ENCODE results near the gene ARID1B. TPM values are rescaled to one million over a fixed set of nuclear protein-coding genes. Genes with fewer than 3 reads are reported as not detected.
A peak's percentile ranks its signal among the peaks of the same experiment; 100 is the strongest.

ARID1B gene
- total and polyA plus RNA-seq, 2 of the 13 experiments (the other 11 are each of a cell fraction or from before 2014, with no cell fraction given): 20.1 to 32.6 TPM

DNA sequence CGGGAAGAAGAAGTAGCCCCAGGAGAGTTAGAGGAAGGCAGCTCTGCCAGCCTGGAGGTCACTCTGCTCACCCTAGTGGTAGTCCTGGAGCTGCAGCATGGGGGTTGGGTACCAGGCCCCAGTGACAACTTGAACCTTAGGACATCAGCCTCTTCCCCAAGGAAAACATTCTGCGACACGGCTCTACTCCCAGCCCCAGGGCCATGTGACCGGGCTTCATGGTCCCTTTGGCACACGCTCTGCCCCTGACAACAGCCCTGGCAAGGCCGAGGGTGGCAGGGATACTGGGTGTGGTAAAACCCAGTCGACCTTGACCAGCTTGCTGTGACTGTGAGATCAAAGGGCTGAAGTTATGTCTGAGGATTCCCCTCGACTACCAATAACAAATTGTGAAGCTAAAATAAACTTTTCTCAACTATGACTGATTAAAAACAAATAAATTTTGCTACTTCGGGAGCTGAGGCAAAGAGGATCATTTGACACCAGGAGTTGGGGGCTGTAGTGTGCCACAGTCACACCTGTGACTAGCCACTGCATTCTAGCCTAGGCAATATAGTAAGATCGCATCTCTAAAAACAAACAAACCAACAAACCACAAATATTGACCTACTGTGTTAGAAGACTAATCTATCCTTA, 24.4 kb upstream of the ARID1B start (continued):
- TF ChIP-seq, protein P1, sequence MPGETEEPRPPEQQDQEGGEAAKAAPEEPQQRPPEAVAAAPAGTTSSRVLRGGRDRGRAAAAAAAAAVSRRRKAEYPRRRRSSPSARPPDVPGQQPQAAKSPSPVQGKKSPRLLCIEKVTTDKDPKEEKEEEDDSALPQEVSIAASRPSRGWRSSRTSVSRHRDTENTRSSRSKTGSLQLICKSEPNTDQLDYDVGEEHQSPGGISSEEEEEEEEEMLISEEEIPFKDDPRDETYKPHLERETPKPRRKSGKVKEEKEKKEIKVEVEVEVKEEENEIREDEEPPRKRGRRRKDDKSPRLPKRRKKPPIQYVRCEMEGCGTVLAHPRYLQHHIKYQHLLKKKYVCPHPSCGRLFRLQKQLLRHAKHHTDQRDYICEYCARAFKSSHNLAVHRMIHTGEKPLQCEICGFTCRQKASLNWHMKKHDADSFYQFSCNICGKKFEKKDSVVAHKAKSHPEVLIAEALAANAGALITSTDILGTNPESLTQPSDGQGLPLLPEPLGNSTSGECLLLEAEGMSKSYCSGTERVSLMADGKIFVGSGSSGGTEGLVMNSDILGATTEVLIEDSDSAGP (CRISPR knock-in tag; IDR thresholded peaks at IDR 0.05; ENCODE audit: borderline replicate concordance): 0 out of 2 replicates have a peak, but pooled peaks have one; percentile 31
- TF ChIP-seq HDAC6 (IDR thresholded peaks at IDR 0.05; ENCODE audit: low read depth, low read length) (no peak), ZNF547 (CRISPR knock-in tag; IDR thresholded peaks at IDR 0.05) (0 out of 2 replicates have a peak, but pooled peaks have one; percentile 43), ZNF563 (CRISPR knock-in tag; IDR thresholded peaks at IDR 0.05) (no peak), ZSCAN31 (CRISPR knock-in tag; IDR thresholded peaks at IDR 0.05; ENCODE audit: low read depth) (no peak), RBFOX2 (IDR thresholded peaks at IDR 0.05; ENCODE audit: low read depth, low read length) (no peak), ZNF432 (CRISPR knock-in tag; IDR thresholded peaks at IDR 0.05; ENCODE audit: borderline replicate concordance) (no peak), HNF4G (IDR thresholded peaks at IDR 0.05; ENCODE audit: borderline replicate concordance, low read depth, low read length) (no peak), HNF4G (CRISPR knock-in tag; IDR thresholded peaks at IDR 0.05; ENCODE audit: borderline replicate concordance, low read depth) (no peak), JARID2 (CRISPR knock-in tag; IDR thresholded peaks at IDR 0.05; ENCODE audit: insufficient replicate concordance) (no peak), ZFX (CRISPR knock-in tag; IDR thresholded peaks at IDR 0.05; ENCODE audit: low read depth) (peak; percentile 31; the same call in 1 of the 2 replicates), HMG20A (CRISPR knock-in tag; IDR thresholded peaks at IDR 0.05; ENCODE audit: borderline replicate concordance) (peak; percentile 16; the same call in 1 of the 2 replicates), DPF2 (CRISPR knock-in tag; IDR thresholded peaks at IDR 0.05; ENCODE audit: borderline replicate concordance, low read depth) (no peak), TBX2 (CRISPR knock-in tag; IDR thresholded peaks at IDR 0.05; ENCODE audit: borderline replicate concordance) (0 out of 2 replicates have a peak, but pooled peaks have one; percentile 19), TSC22D2 (CRISPR knock-in tag; IDR thresholded peaks at IDR 0.05; ENCODE audit: borderline replicate concordance) (no peak), ISX (CRISPR knock-in tag; conservative IDR thresholded peaks at IDR 0.05) (no peak)
- TF ChIP-seq, protein P2, sequence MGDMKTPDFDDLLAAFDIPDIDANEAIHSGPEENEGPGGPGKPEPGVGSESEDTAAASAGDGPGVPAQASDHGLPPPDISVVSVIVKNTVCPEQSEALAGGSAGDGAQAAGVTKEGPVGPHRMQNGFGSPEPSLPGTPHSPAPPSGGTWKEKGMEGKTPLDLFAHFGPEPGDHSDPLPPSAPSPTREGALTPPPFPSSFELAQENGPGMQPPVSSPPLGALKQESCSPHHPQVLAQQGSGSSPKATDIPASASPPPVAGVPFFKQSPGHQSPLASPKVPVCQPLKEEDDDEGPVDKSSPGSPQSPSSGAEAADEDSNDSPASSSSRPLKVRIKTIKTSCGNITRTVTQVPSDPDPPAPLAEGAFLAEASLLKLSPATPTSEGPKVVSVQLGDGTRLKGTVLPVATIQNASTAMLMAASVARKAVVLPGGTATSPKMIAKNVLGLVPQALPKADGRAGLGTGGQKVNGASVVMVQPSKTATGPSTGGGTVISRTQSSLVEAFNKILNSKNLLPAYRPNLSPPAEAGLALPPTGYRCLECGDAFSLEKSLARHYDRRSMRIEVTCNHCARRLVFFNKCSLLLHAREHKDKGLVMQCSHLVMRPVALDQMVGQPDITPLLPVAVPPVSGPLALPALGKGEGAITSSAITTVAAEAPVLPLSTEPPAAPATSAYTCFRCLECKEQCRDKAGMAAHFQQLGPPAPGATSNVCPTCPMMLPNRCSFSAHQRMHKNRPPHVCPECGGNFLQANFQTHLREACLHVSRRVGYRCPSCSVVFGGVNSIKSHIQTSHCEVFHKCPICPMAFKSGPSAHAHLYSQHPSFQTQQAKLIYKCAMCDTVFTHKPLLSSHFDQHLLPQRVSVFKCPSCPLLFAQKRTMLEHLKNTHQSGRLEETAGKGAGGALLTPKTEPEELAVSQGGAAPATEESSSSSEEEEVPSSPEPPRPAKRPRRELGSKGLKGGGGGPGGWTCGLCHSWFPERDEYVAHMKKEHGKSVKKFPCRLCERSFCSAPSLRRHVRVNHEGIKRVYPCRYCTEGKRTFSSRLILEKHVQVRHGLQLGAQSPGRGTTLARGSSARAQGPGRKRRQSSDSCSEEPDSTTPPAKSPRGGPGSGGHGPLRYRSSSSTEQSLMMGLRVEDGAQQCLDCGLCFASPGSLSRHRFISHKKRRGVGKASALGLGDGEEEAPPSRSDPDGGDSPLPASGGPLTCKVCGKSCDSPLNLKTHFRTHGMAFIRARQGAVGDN (CRISPR knock-in tag; IDR thresholded peaks at IDR 0.05): peak; percentile 50; the same call in 1 of the 2 replicates
- TF ChIP-seq, protein P3, sequence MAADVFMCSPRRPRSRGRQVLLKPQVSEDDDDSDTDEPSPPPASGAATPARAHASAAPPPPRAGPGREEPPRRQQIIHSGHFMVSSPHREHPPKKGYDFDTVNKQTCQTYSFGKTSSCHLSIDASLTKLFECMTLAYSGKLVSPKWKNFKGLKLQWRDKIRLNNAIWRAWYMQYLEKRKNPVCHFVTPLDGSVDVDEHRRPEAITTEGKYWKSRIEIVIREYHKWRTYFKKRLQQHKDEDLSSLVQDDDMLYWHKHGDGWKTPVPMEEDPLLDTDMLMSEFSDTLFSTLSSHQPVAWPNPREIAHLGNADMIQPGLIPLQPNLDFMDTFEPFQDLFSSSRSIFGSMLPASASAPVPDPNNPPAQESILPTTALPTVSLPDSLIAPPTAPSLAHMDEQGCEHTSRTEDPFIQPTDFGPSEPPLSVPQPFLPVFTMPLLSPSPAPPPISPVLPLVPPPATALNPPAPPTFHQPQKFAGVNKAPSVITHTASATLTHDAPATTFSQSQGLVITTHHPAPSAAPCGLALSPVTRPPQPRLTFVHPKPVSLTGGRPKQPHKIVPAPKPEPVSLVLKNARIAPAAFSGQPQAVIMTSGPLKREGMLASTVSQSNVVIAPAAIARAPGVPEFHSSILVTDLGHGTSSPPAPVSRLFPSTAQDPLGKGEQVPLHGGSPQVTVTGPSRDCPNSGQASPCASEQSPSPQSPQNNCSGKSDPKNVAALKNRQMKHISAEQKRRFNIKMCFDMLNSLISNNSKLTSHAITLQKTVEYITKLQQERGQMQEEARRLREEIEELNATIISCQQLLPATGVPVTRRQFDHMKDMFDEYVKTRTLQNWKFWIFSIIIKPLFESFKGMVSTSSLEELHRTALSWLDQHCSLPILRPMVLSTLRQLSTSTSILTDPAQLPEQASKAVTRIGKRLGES (CRISPR knock-in tag; IDR thresholded peaks at IDR 0.05; ENCODE audit: borderline replicate concordance): no peak
- TF ChIP-seq, protein P4, sequence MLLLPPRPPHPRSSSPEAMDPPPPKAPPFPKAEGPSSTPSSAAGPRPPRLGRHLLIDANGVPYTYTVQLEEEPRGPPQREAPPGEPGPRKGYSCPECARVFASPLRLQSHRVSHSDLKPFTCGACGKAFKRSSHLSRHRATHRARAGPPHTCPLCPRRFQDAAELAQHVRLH (CRISPR knock-in tag; IDR thresholded peaks at IDR 0.05; ENCODE audit: borderline replicate concordance, low read depth): no peak
